ENCODE results near the gene AMDHD2. TPM values are rescaled to one million over a fixed set of nuclear protein-coding genes. Genes with fewer than 3 reads are reported as not detected.
A peak's percentile ranks its signal among the peaks of the same experiment; 100 is the strongest.

Gene AMDHD2, protein sequence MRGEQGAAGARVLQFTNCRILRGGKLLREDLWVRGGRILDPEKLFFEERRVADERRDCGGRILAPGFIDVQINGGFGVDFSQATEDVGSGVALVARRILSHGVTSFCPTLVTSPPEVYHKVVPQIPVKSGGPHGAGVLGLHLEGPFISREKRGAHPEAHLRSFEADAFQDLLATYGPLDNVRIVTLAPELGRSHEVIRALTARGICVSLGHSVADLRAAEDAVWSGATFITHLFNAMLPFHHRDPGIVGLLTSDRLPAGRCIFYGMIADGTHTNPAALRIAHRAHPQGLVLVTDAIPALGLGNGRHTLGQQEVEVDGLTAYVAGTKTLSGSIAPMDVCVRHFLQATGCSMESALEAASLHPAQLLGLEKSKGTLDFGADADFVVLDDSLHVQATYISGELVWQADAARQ
- 65.5 and 90.8 TPM in 2 replicates for total RNA-seq

DNA sequence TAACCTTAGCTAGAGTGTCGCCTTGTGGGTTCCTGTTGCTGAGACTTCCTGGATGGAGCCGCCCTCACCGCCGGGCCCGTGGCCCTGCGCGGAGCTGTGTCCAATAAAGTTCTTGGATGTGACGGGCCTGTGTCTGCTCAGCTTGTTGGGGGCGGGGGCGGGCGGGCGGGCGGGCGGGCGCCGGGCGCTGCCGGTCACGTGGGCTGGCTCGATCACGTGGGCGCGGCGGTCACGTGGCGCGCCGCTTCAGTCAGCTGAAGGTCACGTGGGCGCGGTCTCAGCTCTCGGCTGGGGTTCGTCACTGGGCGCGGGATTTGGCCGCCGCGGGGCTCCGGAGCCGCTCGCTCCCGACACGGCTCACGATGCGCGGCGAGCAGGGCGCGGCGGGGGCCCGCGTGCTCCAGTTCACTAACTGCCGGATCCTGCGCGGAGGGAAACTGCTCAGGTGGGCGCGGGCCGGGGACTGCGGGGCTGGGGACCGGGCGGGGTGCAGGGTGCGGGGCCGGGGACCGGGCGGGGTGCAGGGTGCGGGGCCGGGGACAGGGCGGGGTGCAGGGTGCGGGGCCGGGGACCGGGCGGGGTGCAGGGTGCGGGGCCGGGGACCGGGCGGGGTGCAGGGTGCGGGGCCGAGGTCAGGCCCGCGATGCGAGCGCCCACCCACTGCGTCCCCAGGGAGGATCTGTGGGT, at the start of gene AMDHD2:
Gene AMDHD2 (plus strand): TSS at position 275 of the 687 bp plus-strand sequence. CDS start 88 bp downstream, at position 363.
- Mint-ChIP-seq H3K27me3 (no peaks in the 10 kb centered on the region), H3K4me3 (peak within 1 kb of the TSS; percentile 91), H3K4me1 (peaks cover 61% of the 10 kb centered on the region), H3K9me3 (no peaks in the 10 kb centered on the region), H3K27ac (peak within 1 kb of the TSS; percentile 94), H3K36me3 (ENCODE audit: low read depth) (peaks cover 59% of the 10 kb centered on the region)
- intact Hi-C loops (cut with micrococcal nuclease) = loop anchor here (1.0 kb wide), 1 partner anchor 12 kb away; no protein-coding TSS in a partner anchor
- ChIA-PET POLR2A (interaction anchor here (0.7 to 2.0 kb wide), 16 partner anchors 9 to 1895 kb away, joined by 3 to 76 read pairs (median 4); partner anchors contain the start of genes CEMP1, PDPK1, TBC1D24 and TRAF7), CTCF (interaction anchor here (0.9 to 1.9 kb wide), 3 partner anchors 10 to 13 kb away, joined by 3 to 7 read pairs (median 6); no protein-coding TSS in a partner anchor)
- DNase-seq = peak; percentile 87
- TF ChIP-seq, protein P1, sequence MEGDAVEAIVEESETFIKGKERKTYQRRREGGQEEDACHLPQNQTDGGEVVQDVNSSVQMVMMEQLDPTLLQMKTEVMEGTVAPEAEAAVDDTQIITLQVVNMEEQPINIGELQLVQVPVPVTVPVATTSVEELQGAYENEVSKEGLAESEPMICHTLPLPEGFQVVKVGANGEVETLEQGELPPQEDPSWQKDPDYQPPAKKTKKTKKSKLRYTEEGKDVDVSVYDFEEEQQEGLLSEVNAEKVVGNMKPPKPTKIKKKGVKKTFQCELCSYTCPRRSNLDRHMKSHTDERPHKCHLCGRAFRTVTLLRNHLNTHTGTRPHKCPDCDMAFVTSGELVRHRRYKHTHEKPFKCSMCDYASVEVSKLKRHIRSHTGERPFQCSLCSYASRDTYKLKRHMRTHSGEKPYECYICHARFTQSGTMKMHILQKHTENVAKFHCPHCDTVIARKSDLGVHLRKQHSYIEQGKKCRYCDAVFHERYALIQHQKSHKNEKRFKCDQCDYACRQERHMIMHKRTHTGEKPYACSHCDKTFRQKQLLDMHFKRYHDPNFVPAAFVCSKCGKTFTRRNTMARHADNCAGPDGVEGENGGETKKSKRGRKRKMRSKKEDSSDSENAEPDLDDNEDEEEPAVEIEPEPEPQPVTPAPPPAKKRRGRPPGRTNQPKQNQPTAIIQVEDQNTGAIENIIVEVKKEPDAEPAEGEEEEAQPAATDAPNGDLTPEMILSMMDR (IDR thresholded peaks at IDR 0.05) = no peak
- peak; percentile 62 for ATAC-seq (ENCODE audit: low read depth)

DNA sequence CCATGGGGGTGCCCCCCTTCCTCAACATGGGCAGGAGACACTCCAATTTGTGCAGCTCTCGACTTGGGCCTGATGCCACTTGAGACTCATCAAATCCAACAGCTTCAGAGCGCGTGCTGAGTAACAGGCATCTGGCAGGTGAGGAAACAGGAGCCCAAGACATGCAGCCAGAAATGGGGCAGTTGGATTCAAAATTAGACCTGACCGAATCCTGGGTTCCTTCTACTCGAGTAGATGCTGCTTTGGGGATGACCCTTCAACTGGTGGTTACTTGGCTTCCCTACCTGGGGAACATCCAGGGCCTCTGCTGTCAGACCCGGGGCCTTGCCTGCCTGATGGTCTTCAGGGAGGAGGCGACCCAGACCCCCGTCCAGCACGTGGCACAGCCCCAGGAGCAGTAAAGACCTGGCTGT, 49.6 kb upstream of the AMDHD2 start:
- intact Hi-C loops (cut with micrococcal nuclease) = no loop called here
- Mint-ChIP-seq H3K9me3 (no peaks in the 10 kb centered on the region), H3K36me3 (ENCODE audit: low read depth) (no peaks in the 10 kb centered on the region), H3K27me3 (peaks cover 20% of the 10 kb centered on the region), H3K27ac (no peak overlapping the region), H3K4me3 (no peak overlapping the region), H3K4me1 (peaks cover 45% of the 10 kb centered on the region)
- no peak for DNase-seq
- TF ChIP-seq, protein P1 (IDR thresholded peaks at IDR 0.05) = no peak
- CTCF ChIA-PET = interaction anchor here (1.1 kb wide), 1 partner anchor 130 kb away, joined by 3 read pairs; the partner anchor contains the start of gene ABCA3
- ATAC-seq (ENCODE audit: low read depth) = no peak
- POLR2A ChIA-PET = interaction anchor here (0.5 to 1.4 kb wide), 2 partner anchors 17 to 39 kb away, joined by 3 to 5 read pairs; no protein-coding TSS in a partner anchor

DNA sequence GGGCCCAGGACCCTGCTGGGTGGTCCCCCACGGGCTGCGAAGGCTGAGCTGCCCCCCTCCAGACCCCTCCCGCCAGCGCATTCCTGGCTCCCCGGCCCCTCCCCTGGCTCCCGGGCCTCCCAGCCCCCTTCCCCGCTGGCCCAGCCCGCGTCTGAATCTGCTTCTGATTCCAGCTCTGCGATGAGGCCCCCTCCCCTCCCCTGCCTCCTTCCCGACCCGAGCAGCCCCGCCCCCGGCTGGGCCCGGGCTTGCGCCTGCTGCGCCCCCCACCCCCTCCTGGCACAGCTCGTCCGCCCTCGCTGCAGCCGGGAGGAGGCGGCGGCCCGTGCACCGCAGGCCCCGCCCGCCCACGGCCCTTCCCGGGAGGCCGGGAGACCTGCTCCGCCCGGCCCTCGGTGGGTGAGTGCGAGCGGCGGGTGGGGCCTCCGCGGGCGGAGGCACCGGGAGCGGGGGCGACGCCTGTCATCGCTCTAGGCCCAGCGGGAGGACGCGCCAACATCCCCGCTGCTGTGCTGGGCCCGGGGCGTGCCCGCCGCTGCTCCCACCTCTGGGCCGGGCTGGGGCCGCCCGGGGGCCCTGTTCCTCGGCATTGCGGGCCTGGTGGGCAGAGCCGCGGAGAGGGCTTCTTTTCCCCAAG, 49.0 kb upstream of the AMDHD2 start, which contains the start of gene NTN3:
Gene NTN3 (plus strand): TSS at position 282 of the 637 bp plus-strand sequence. CDS start 405 bp downstream, outside the sequence.
- ChIA-PET CTCF (no interaction called here), POLR2A (interaction anchor here (0.6 to 1.4 kb wide), 4 partner anchors 12 to 589 kb away, joined by 3 to 6 read pairs (median 4); partner anchors contain the start of gene TEDC2)
- TF ChIP-seq, protein P1 (IDR thresholded peaks at IDR 0.05) = no peak
- ATAC-seq (ENCODE audit: low read depth) = no peak
- Mint-ChIP-seq H3K27me3 (peaks cover 20% of the 10 kb centered on the region), H3K4me1 (peaks cover 49% of the 10 kb centered on the region), H3K9me3 (no peaks in the 10 kb centered on the region), H3K36me3 (ENCODE audit: low read depth) (no peaks in the 10 kb centered on the region), H3K27ac (no peak within 1 kb of the TSS), H3K4me3 (peak within 1 kb of the TSS; percentile 24)
- DNase-seq = no peak
- intact Hi-C loops (cut with micrococcal nuclease) = no loop called here

DNA sequence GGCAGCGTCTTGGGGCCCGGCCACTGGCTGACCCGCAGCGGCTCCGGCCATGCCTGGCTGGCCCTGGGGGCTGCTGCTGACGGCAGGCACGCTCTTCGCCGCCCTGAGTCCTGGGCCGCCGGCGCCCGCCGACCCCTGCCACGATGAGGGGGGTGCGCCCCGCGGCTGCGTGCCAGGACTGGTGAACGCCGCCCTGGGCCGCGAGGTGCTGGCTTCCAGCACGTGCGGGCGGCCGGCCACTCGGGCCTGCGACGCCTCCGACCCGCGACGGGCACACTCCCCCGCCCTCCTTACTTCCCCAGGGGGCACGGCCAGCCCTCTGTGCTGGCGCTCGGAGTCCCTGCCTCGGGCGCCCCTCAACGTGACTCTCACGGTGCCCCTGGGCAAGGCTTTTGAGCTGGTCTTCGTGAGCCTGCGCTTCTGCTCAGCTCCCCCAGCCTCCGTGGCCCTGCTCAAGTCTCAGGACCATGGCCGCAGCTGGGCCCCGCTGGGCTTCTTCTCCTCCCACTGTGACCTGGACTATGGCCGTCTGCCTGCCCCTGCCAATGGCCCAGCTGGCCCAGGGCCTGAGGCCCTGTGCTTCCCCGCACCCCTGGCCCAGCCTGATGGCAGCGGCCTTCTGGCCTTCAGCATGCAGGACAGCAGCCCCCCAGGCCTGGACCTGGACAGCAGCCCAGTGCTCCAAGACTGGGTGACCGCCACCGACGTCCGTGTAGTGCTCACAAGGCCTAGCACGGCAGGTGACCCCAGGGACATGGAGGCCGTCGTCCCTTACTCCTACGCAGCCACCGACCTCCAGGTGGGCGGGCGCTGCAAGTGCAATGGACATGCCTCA, 48.3 kb upstream of the AMDHD2 start:
- Mint-ChIP-seq H3K27me3 (peaks cover 20% of the 10 kb centered on the region), H3K36me3 (ENCODE audit: low read depth) (no peaks in the 10 kb centered on the region), H3K4me1 (peaks cover 47% of the 10 kb centered on the region), H3K4me3 (peak overlapping the region; percentile 24), H3K9me3 (no peaks in the 10 kb centered on the region), H3K27ac (no peak overlapping the region)
- no peak for ATAC-seq (ENCODE audit: low read depth)
- ChIA-PET CTCF (no interaction called here), POLR2A (interaction anchor here (0.6 to 1.4 kb wide), 4 partner anchors 11 to 590 kb away, joined by 3 to 6 read pairs (median 4); partner anchors contain the start of gene TEDC2)
- TF ChIP-seq, protein P1 (IDR thresholded peaks at IDR 0.05) = no peak
- no peak for DNase-seq
- intact Hi-C loops (cut with micrococcal nuclease) = no loop called here
